ENCODE measurements around the gene TUFT1. TPM values are rescaled to one million over a fixed set of nuclear protein-coding genes. Genes with fewer than 3 reads are reported as not detected.

Gene TUFT1
- total and polyA plus RNA-seq, 2 of the 4 experiments (the other 2 are of a cell fraction), result 21.2 to 30.3 TPM

DNA sequence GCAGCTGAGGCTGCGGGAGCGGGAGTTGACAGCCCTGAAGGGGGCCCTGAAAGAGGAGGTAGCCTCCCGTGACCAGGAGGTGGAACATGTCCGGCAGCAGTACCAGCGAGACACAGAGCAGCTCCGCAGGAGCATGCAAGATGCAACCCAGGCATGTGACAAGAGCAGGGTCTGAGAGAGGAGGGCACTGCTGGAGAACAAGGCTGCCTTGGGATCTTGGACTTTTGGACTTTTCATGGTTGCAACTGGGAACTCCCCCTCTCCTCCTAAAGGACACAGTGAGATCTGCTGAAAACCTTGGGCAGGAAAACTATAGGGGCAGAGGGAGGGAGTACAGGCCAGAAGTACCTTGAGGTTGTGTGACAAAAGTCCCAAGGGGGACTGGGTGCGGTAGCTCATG is 15.4 kb upstream of the TUFT1 start:
- Histone ChIP-seq H3K4ac (ENCODE audit: low read depth, low read length) (no peak overlapping the region), H2AK9ac (replicated peaks; ENCODE audit: low read depth, low read length, poor library complexity) (no peak overlapping the region), H2AFZ (replicated peaks; ENCODE audit: low read length, poor library complexity) (peak overlapping the region; percentile 14), H2BK20ac (ENCODE audit: low read depth, low read length) (no peak overlapping the region), H3K56ac (ENCODE audit: extremely low read depth, insufficient read depth, low read length) (no peak overlapping the region), H3K23ac (ENCODE audit: low read depth, low read length) (no peak overlapping the region), H3K4me1 (ENCODE audit: control insufficient read depth, insufficient read depth, low read length) (peaks cover 5% of the 10 kb centered on the region; the same call in 1 of the 2 replicates), H3K9me3 (ENCODE audit: control insufficient read depth, insufficient read depth, low read length) (no peaks in the 10 kb centered on the region), H3K27ac (ENCODE audit: insufficient read depth, low read length) (no peak overlapping the region), H4K8ac (ENCODE audit: low read depth in 2 of 2, low read length in 2 of 2) (no peak overlapping the region), H3K9ac (ENCODE audit: low read depth, low read length) (no peak overlapping the region), H2BK15ac (ENCODE audit: low read depth, low read length) (no peak overlapping the region), H2BK5ac (ENCODE audit: low read depth, low read length, poor library complexity, severe bottlenecking) (no peak overlapping the region), H3K27me3 (ENCODE audit: control insufficient read depth, insufficient read depth, low read length) (peaks cover 15% of the 10 kb centered on the region), H3K4me2 (ENCODE audit: low read depth, low read length) (no peak overlapping the region), H3K36me3 (ENCODE audit: control insufficient read depth, insufficient read depth, low read length) (no peaks in the 10 kb centered on the region), H4K5ac (ENCODE audit: low read depth, low read length) (no peak overlapping the region), H3K14ac (replicated peaks; ENCODE audit: low read depth, low read length) (no peak overlapping the region), H4K91ac (ENCODE audit: insufficient read depth, low read depth, low read length) (no peak overlapping the region), H3K9me1 (ENCODE audit: insufficient read depth, low read length) (no peaks in the 10 kb centered on the region), H3K79me1 (ENCODE audit: low read depth in 1 of 2, low read length in 2 of 2) (no peaks in the 10 kb centered on the region), H3K4me3 (ENCODE audit: insufficient read depth, low read depth, low read length) (no peak overlapping the region), H2BK120ac (ENCODE audit: low read depth, low read length) (no peak overlapping the region), H3K18ac (ENCODE audit: low read depth, low read length) (no peak overlapping the region), H4K20me1 (ENCODE audit: insufficient read depth, low read length) (no peaks in the 10 kb centered on the region), H2AK5ac (ENCODE audit: low read depth, low read length) (no peak overlapping the region)
- ChIA-PET POLR2A (ENCODE audit: unreplicated experiment) (no interaction called here), CTCF (no interaction called here)
- intact Hi-C loops (cut with micrococcal nuclease), result no loop called here
- DNase-seq, result no peak
- dilution Hi-C loops (cut with HindIII; ENCODE audit: low sequenced_read_pairs, unreplicated experiment), result no loop called here
- TF ChIP-seq CTCF (conservative IDR thresholded peaks at IDR 0.05; ENCODE audit: low read depth, low read length) (no peak), MXI1 (IDR thresholded peaks at IDR 0.05; ENCODE audit: borderline replicate concordance, low read depth, low read length) (no peak), FOS (IDR thresholded peaks at IDR 0.05; ENCODE audit: low read depth, low read length) (no peak), CHD1 (IDR thresholded peaks at IDR 0.05; ENCODE audit: low read depth, low read length) (no peak), NFE2L2 (IDR thresholded peaks at IDR 0.05; ENCODE audit: low read depth, low read length) (no peak), MAZ (IDR thresholded peaks at IDR 0.05; ENCODE audit: borderline replicate concordance, low read depth, low read length) (no peak), CEBPB (IDR thresholded peaks at IDR 0.05; ENCODE audit: low read depth, low read length) (no peak), POLR2A (IDR thresholded peaks at IDR 0.05; ENCODE audit: low read depth, low read length) (no peak), BHLHE40 (IDR thresholded peaks at IDR 0.05; ENCODE audit: low read depth, low read length) (no peak), RAD21 (IDR thresholded peaks at IDR 0.05; ENCODE audit: low read length) (no peak), RCOR1 (IDR thresholded peaks at IDR 0.05; ENCODE audit: insufficient replicate concordance, low read length) (no peak), SMC3 (IDR thresholded peaks at IDR 0.05; ENCODE audit: low read depth, low read length) (no peak), RFX5 (IDR thresholded peaks at IDR 0.05; ENCODE audit: low read depth, low read length) (no peak), MAFK (IDR thresholded peaks at IDR 0.05; ENCODE audit: low read depth, low read length) (no peak)
- TF ChIP-seq, protein P1, sequence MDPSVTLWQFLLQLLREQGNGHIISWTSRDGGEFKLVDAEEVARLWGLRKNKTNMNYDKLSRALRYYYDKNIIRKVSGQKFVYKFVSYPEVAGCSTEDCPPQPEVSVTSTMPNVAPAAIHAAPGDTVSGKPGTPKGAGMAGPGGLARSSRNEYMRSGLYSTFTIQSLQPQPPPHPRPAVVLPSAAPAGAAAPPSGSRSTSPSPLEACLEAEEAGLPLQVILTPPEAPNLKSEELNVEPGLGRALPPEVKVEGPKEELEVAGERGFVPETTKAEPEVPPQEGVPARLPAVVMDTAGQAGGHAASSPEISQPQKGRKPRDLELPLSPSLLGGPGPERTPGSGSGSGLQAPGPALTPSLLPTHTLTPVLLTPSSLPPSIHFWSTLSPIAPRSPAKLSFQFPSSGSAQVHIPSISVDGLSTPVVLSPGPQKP (IDR thresholded peaks at IDR 0.05; ENCODE audit: borderline replicate concordance, low read depth, low read length), result no peak
- TF ChIP-seq, protein P2, sequence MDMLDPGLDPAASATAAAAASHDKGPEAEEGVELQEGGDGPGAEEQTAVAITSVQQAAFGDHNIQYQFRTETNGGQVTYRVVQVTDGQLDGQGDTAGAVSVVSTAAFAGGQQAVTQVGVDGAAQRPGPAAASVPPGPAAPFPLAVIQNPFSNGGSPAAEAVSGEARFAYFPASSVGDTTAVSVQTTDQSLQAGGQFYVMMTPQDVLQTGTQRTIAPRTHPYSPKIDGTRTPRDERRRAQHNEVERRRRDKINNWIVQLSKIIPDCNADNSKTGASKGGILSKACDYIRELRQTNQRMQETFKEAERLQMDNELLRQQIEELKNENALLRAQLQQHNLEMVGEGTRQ (IDR thresholded peaks at IDR 0.05; ENCODE audit: low read depth, low read length), result no peak
- no peak for ATAC-seq (ENCODE audit: low read depth)
- in situ Hi-C loops (cut with MboI; ENCODE audit: low sequenced_read_pairs), result no loop called here
- BruUV-seq (replicated peaks), result no TSS peak
- 60% methylated on average over 1 of the region's 7 CpGs; no CpG with 5 or more reads in 1 of the 2 experiments for WGBS, 2 experiments (ENCODE audit: extremely low coverage in 2 of 2, insufficient read length in 1 of 2)
